Activated CD8-positive, alpha-beta memory T cell treated with anti-CD3 and anti-CD28 coated beads, Interleukin-2, amount 50 U/mL, for 4 hours (primary cell): ENCODE results near the gene TBC1D10A.

Experiments used
- DNase-seq: peaks from one replicate; pipeline ENCODE4 v3.0.0-alpha.2; 2020

The TBC1D10A gene

GRCh38 chr22:30245181-30245984 is 81.4 kb downstream of the TBC1D10A start:
- DNase-seq, result no peak

- no peak for DNase-seq
Measured at GRCh38 chr22:30244641-30245040, 82.1 kb downstream of the TBC1D10A start.

- DNase-seq, result no peak
Measured at GRCh38 chr22:30244066-30244465, 82.7 kb downstream of the TBC1D10A start.

- no peak for DNase-seq
Measured at GRCh38 chr22:30243661-30244060, 83.1 kb downstream of the TBC1D10A start.
